Left kidney (tissue), 2 donors: ENCODE data around the gene ACOT4. TPM values are rescaled to one million over a fixed set of nuclear protein-coding genes. Genes with fewer than 3 reads are reported as not detected.
"Not testable (repeated sequence)": the region's sequence is repeated elsewhere in the genome, so short reads cannot be mapped to it uniquely, and the experiment has no call there.

Source experiments
- DNase-seq: peaks from one replicate; pipeline ENCODE4 v3.0.0-alpha.2; 2013
- polyA plus RNA-seq: library from polyadenylated mRNA; unstranded; fragments of 120-200 nt; gene quantifications from one replicate; pipeline ENCODE4 v1.2.1, GENCODE V29; 2013; ENCODE audit not compliant: insufficient read length

ACOT4 gene
- polyA plus RNA-seq, 1 donor = 3.4 TPM

DNA sequence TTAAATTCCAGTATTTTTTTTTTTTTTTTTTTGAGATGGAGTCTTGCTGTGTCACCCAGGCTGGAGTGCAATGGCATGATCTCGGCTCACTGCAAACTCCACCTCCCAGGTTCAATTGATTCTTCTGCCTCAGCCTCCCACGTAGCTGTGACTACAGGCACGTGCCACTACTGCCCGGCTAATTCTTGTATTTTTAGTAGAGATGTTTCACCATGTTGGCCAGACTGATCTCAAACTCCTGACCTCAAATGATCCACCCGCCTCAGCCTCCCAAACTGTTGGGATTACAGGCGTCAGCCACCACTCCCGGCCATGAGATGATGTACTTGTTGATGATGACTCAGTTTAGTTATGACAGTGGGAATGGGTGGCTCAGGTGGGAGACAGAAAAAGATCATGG, 17.4 kb upstream of the ACOT4 start:
- DNase-seq = not testable (repeated sequence)

DNA sequence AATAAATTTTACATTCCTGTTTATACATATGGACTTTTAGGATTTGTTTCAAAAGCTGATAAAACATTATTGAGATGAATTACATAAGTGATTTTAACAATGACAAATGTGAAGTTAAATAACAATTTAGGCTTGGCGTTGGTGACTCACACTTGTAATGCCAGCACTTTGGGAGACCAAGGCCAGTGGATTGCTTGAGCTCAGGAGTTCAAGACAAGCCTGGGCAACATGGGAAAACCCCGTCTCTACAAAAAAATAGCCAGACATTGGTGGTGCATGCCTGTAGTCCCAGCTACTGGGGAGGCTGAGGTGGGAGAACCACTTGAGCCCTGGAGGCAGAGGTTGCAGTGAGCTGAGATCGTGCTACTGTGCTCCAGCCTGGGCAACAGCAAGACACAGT, 15.3 kb upstream of the ACOT4 start:
- no peak for DNase-seq

DNA sequence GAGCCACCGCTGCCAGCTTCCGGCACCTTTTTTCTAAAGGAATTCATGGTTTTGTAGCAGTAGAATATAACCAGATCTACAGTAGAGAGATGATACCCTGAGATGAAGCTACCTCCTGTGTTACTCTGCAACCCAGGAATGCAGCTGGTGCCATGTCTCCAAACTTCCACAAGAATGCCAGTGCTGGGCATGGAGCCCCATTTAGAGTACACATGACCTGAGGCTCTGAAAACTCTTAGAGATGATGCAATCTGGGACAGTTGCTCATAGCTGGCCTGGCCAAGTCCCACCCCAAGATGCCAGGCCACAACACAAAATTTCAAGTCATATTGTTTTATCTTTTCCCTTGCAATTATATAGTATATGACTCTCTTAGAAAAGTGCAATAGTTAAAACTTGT, 14.5 kb upstream of the ACOT4 start:
- DNase-seq = not testable (repeated sequence)

DNA sequence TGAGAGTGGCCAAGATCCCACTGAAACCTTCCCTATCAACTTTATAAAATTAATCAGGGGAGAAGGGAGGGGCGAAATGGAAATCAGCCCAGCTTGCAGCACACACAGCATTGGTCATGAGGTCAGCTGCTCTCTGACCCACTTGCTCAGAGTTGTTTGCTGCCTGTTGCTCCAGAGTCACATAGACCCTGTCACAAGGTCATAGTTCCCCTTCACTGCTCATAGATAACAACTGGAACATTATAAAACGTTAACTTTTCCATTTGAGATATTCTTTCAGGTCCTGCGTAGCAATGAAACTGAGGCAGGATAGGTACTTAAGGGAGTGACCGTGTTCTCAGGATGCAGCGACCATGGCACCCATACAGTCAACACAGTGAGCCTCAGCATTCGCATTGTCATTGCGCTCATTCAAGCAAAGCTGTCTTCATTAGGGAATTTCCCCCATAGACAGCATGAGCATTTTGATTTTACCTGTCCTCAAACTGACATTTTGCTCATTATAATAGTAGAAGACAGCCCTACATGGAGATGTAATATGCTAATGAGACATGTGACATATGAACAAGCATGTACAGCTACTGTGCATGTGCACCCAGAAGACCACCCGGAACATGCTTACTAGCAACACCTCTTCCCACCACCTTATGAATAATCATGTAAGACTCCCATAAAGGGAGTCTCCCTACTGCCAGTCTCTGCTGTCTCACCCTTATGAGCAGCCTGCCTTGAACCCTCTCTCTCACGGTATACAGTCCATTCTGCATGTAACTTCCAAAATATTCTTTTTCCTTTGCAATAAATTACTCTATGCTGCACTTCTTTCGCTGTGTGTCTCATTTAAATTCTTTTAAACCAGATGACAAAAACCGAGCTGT, 9.3 kb upstream of the ACOT4 start:
- DNase-seq = not testable (repeated sequence)

DNA sequence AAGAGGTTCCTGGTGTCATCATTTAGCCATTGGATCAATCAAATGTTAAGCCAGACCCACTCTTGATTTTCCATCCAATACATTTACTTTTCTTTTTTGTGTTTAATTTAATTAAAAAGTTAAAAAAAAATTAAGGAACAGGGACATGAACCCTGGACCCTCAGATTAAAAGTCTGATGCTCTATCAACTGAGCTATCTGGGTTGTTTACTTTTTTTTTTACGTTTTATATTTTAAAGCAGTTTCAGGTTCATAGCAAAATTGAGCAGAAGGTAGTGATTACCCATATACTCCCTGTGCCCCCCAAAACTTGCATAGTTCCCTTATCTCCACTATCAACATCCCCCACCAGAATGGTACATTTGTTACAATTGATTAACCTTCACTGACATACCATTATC, 3.0 kb upstream of the ACOT4 start:
- no peak for DNase-seq

DNA sequence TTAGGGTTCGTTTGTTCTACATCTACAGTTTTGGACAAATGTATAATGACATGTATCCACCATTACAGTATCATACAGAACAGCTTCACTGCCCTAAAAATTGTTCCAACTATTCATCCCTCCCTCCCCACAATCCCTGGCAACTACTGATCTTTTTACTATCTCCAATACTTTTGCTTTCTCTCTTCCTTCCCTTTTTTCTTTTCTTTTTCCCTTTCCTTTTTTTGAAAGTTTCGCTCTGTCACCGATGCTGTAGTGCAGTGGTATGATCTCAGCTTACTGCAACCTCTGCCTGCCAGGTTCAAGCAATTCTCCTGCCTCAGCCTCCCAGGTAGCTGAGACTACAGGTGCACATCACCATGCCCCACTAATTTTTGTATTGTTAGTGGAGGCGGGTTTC, 2.6 kb upstream of the ACOT4 start:
- DNase-seq = no peak

DNA sequence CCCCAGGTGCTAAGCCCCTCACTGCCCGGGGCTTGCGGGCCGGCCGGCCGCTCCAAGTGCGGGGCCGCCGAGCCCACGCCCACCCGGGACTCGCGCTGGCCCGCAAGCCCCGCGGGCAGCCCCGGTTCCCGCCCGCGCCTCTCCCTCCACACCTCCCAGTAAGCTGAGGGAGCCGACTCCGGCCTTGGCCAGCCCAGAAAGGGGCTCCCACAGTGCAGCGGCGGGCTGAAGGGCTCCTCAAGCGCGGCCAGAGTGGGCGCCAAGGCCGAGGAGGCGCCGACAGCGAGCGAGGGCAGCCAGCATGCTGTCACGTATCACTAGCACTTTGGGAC, 1.0 kb upstream of the ACOT4 start:
- DNase-seq = not testable (repeated sequence)

DNA sequence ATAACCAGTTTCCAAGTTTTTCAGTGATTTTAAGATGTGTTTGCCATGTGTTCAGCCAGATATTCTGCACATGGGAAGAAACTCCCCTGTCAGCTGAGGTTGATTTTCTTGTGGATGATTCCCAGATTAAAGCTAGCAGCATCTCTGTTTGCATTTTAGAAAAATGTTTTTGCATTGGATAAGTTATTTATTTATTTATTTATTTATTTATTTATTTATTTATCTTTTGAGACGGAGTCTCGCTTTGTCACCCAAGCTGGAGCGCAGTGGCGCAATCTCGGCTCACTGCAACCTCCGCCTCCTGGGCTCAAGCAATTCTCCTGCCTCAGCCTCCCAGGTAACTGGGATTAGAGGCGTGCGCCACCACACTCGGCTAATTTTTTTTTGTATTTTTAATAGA, 2.8 kb downstream of the ACOT4 start:
- no peak for DNase-seq

DNA sequence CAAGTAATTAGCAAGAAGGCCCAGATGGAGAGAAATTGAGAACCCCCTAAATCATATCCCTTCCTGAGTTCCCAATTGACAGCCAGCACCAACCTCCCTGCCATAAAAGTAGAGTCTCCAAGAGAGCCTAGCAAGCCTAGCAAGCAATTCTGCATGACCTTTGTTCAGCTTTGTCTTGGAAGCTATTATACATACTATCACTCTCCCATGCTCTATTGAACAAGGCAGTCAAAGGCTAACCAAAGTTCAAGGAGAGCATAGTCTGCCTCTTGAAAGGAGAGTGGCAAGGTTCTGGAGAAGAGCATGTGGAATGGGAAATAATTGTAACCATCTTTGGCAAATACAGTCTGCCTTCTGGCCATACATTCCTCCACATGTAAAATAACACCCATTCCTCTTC, 7.8 kb downstream of the ACOT4 start:
- no peak for DNase-seq

DNA sequence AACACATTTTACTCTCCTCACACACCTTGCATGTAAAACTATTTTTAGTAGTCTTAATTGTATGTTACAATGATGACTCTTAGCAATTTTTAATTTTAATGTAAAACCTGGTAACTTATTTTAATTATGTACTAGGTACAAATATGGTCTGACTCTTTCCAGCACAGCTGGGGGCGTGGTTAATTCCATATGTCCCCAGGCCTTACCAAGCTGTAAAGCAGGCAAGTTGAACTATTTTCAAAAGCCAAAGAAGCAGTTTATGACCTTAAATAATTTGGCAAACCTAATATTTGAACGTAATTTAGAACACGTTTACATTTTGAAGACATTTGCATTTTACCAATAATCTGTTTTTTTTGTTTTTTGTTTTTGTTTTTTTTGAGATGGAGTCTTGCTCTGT, 11.3 kb downstream of the ACOT4 start:
- DNase-seq = no peak

DNA sequence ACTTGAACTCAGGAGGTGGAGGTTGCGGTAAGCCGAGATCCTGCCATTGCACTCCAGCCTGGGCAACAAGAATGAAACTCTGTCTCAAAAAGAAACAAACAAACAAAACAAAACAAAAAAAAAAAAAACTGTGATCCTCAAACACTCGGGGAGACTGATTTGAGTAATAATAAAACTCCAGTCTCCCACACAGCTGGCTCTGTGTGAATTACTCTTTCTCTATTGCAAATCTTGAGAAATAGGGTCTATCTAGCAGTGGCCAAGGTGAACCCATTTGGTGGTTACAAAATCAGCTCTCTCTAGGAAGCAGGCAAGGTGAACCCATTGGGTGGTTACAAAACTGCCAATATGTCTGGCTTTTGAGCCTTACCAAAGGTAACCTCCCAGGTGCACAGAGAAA, 14.6 kb downstream of the ACOT4 start:
- no peak for DNase-seq

DNA sequence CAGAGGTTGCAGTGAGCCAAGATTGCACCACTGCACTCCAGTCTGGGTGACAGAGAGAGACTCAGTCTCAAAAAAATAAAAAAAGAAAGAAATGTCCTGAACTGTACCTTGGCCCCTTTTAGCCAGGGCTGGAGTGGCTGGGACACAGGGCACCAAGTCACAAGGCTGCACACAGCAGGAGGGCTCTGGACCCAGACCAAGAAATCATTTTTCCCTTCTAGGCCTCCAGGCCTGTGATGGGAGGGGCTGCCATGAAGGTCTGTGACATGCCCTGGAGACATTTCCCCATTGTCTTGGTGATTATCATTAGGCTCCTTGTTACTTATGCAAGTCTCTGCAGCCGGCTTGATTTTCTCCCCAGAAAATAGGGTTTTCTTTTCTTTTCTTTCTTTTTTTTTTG, 15.6 kb downstream of the ACOT4 start:
- no peak for DNase-seq

DNA sequence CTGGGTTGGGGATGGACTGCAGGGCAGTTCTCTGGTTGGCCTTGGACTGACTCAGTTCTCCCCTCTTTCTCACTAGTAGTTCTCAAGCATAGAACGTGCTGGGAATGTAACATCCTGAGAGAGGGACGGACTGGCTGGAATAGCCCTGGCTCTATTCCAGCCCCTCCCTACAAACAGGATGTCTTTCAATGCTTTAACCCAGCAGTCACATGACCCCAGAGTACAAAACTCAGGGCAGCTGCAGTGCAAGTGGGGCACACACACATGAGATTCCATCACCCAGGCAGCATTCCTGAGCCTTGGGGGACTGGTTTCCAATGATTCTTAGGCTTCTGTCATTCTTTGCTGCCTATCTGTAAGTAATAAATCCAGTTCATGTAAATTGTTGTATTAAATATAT, 19.0 kb downstream of the ACOT4 start:
- DNase-seq = no peak

DNA sequence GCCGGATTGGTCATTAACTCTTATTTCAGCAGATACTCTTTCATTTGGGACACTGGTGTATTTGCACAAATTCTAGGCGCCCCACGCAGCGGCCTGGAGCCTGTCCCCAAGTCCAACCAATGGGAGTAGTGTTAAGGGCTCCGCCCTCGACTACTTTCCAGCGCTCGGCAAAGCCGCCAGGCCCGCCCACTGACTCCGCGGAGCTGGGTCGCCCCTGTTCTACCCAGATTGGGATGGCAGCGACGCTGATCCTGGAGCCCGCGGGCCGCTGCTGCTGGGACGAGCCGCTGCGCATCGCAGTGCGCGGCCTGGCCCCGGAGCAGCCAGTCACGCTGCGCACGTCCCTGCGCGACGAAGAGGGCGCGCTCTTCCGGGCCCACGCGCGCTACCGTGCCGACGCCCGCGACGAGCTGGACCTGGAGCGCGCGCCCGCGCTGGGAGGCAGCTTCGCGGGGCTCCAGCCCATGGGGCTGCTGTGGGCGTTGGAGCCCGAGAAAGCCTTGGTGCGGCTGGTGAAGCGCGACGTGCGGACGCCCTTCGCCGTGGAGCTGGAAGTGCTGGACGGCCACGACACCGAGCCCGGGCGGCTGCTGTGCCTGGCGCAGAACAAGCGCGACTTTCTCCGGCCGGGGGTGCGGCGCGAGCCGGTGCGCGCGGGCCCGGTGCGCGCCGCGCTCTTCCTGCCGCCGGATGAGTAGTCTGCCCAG, 20.8 kb downstream of the ACOT4 start, which contains the start of gene ACOT6:
Gene ACOT6 (plus strand): TSS at position 179 of the 707 bp plus-strand sequence. CDS start 55 bp downstream, at position 234.
- peak; percentile 59 for DNase-seq

DNA sequence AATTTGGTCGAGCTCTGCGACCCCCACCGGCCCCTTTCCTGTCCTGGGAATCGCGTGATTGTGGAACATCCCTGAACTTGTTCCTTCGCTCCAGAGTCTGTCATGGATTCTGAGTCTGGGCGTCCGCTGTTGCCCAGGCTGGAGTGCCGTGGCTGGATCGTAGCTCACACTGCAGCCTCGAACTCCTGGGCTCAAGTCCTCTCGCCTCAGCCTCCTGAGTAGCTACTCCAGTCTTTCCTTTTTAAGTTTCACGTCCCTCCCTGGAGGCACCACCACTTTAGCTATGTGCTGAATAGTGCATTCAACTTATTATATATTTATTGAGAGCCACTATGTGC, 21.3 kb downstream of the ACOT4 start:
- DNase-seq = no peak

DNA sequence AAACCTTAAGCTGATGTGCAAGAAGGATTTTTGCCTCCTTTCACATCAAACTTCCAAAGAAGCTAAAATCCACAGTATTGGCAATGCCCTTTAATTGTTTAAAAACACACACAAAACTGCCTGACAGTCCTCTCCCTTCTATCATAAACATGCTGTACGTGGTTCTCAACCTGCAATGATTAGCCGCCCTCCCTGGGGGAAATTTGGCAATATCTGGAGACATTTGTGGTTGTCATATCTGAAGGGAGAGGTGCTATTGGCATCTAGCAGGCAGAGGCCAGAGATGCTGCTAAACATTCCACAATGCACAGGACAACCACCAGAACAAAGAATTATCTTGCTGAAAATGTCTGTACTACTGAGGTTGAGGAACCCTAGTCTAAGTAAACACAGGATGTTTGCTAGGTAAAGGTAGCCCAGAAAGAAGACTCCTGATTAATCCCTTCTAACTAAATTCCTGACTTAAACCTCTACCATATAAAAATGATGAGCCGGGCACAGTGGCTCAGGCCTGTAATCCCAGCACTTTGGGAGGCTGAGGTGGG, 21.8 kb downstream of the ACOT4 start:
- no peak for DNase-seq

DNA sequence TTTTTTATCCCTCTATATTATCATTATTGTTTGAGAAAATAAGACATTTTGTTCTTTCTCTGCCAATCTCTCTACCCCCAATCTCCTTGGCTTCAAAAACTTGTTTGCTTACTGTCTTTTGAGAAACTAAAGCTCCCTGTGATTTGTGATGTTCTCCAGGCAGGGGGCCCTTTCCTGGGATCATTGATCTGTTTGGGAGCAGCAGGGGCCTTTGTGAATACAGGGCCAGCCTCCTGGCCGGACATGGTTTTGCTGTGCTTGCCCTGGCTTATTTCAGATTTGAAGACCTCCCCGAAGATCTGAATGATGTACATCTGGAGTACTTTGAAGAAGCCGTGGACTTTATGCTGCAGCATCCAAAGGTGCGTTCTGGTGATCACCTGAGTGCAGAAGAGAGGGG, 25.2 kb downstream of the ACOT4 start:
- DNase-seq = no peak

DNA sequence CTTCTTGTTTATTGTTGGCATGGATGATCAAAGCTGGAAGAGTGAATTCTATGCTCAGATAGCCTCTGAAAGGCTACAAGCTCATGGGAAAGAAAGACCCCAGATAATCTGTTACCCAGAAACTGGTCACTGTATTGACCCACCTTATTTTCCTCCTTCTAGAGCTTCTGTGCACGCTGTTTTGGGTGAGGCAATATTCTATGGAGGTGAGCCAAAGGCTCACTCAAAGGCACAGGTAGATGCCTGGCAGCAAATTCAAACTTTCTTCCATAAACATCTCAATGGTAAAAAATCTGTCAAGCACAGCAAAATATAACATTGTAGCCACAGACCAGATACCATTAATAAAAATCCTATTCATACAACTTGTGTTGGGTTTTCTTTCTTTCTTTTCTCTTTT, 27.9 kb downstream of the ACOT4 start:
- no peak for DNase-seq

DNA sequence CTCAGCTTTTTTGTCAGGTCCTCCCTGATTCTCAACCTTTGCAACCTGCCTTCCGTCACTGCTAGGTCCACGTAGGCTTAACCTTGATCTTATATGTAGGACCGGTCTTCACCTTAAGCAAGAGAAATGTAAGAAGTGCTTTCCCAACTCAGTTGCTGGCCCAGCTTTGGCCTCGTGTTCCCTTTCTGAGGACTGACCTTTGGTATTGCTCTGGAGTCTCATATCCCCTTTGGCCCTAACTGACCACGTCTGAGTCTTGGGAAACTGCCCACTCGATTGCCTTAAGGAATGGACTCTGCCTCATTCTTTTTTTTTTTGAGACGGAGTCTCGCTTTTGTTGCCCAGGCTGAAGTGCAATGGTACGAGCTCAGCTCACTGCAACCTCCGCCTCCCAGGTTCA, 28.6 kb downstream of the ACOT4 start:
- DNase-seq = no peak

DNA sequence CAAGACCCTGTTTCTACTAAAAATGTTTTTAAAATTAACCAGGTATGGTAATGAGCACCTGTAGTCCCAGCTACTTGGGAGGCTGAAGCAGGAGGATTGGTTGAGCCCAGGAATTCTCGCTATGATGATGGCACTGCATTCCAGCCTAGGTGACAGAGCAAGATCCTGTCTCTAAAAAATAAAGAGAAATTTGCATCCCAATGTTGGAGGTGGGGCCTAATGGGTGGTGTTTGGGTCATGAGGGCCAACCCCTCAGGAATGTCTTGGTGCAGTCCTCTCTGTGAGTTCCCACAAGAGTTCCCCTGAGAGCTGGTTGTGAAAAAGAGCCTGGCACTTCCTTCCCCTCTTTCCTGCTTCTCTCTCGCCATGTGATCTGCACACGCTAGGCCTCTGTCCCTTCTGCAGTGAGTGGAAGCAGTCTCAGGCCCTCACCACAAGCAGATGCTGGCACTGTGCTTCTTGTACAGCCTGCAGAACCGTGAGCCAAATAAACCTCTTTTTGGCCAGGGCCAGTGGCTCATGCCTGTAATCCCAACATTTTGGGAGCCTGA, 31.9 kb downstream of the ACOT4 start:
- no peak for DNase-seq

DNA sequence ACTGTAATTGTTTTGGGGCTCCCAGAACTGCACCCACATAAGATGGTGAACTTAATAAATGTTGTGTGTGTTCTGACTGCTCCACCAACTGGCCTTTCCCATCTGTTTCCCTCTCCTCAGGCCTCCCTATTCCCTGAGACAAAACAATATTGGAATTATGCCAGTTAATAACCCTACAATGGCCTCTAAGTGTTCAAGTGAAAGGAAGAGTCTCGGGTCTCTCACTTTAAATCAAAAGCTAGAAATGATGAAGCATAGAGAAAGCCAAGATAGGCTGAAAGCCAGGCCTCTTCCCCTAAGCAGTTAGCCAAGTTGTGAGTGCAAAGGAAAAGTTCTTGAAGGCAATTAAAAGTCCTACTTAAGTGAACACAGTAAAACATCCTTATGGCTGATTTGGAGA, 34.0 kb downstream of the ACOT4 start:
- DNase-seq = no peak

DNA sequence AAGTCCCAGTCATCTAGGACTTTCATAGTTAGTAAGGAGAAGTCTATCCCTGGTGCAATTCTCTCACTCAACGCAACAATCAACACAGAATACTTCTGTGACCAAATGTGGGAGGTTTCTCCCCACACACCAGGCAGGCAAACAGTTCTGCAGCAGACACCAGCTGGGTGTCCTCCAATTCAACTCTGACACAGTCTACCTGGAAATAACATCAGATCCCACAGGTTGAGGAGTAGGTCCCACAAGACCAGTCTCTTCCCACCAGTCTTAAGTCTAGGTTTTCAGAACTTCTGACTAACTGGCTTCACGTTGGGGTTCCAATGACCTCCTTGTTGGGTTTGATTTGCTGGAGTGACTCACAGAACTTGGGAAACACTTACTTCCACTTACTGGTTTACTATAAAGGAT, 35.5 kb downstream of the ACOT4 start:
- DNase-seq = no peak
